Epidermal melanocyte (primary cell): ENCODE results near the gene DIAPH2.
"Not testable (repeated sequence)": the region's sequence is repeated elsewhere in the genome, so short reads cannot be mapped to it uniquely, and the experiment has no call there.

Experiments used
- DNase-seq: peaks from one replicate; pipeline ENCODE4 v3.0.0; 2011; ENCODE audit warnings: low spot score; ENCODE audit not compliant: insufficient read length

Gene DIAPH2

GRCh38 chrX:96684339-96685209 is at the start of gene DIAPH2:
Gene DIAPH2 (plus strand): TSS chrX:96684842.
- peak; percentile 20 for DNase-seq

- DNase-seq, result no peak
Observed at GRCh38 chrX:96650023-96650422, 34.6 kb upstream of the DIAPH2 start.

DNA sequence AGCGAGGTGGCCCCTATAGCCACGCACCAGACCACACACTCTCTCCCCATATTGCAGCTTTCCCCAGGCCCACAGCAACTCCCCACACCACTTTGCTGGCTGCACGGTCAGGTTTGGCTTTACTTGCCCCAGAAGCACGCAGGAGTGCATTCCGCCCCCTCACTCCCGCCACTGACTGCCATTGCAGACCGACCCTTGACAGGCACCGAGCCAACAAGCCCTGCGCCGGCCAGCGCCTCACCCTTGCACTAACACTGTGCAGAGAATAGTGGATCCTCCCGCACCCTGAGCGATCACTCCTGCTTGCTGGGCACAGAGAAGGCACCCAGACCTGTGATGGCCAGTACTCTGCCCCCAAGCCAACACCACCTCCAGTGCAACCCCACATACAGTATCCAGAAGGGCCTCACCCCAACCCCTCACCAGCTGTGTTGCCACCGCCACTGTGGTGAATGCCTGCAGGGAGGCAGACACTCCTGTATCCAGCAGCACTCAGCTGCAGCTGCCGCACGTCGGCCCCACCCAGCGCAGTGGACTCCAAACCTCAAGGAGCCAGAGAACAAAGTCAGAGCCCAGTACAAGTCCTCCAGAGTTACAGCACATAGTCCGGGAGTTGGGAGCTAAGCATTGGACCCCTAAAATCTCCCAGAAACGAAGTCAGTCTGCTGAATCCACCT is 28.6 kb upstream of the DIAPH2 start:
- no peak for DNase-seq

DNA sequence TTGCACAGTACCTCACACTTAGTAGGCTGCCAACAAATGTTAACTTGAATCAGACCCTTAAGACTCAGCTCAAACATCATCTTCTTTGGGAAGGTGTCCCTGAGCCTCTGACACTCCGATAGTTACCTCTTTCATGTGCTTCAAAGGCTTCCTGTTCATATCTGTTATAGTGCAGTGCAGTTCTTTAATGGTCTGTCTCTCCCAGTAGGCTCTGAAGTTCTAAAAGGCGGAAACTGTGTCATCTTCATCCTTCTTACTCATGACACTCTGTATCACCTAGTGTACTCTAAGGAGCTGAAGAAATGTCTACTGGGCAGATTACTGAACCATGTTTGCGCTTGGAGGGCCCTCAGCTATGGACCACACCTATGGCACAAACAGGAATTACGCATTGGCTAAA is 2.1 kb upstream of the DIAPH2 start:
- DNase-seq, result no peak

DNA sequence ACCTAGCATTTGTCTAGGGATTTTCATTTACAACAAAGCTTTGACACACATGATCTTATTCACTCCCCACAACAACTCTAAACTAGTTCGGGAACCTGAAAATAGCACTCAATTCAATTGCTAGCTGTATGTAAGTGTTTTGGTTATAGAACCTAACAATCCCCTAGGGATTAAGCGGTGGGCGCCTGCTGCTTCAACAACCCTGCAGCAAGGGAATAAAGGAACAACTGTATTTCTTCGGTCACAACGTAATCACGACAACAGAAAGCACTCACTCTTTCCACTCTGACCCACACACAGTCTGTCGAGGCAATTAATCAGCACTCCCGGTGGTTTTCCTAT is 674 bp upstream of the DIAPH2 start:
- DNase-seq, result no peak

GRCh38 chrX:96685210-96686099 is 813 bp downstream of the DIAPH2 start:
- no peak for DNase-seq

DNA sequence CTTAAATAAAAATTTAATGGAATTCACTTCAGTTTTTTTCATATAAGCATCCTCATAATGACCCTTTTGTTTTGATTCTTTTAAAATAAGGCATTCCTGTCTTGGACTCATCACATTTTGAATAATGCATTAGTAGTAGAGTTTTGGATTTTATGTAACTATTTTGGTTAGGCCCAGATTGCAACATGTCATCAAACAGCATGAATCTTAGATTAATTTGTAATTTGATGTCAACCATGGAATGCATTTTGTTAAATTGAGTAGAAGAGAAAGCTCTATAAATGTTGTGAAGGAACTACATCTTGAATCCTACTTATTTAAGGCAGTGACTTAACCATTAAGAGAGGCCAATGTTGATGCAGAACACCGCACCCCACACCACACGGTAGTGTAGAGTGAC is 3.1 kb downstream of the DIAPH2 start:
- DNase-seq, result no peak

DNA sequence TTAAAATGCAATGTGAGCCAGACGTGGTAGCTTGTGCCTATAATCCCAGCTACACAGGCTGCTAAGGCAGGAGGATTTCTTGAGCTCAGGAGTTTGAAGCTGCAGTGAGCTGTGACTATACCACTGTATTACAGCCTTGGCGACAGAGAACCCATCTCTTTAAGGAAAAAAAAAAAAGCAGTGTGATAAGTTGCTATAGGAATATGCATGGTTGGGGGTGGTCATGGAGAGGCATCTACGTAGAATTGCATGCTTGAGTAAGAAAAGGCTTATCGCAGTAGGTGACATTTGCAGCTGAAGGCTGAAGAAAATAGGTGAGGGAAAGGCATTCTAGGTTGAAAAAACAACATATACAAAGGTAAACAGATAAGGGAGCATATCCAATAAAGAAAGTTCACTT is 4.1 kb downstream of the DIAPH2 start:
- DNase-seq, result no peak

GRCh38 chrX:96689991-96690390 is 5.3 kb downstream of the DIAPH2 start:
- DNase-seq, result no peak

GRCh38 chrX:96692454-96692853 is 7.8 kb downstream of the DIAPH2 start:
- no peak for DNase-seq

DNA sequence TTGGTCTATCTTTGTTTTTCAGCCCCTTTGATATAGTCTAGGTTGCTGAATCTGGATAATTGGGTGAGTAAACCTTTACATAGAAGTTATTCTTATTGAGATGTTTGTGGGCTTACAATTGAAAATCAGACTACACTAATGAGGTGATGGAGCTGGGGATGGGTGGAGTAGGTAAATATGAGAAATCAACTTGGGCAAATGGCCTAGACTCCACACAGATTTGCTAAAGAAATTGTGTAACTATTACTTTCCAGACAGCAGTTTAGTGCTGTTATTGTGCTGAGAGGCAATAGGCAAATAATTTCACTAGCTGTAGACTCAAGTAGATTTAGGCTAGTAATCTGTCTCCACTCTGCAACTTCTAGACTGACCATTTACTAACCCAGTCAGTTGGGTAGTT is 8.2 kb downstream of the DIAPH2 start:
- no peak for DNase-seq

GRCh38 chrX:96693407-96693806 is 8.8 kb downstream of the DIAPH2 start:
- DNase-seq, result no peak

GRCh38 chrX:96696462-96696861 is 11.8 kb downstream of the DIAPH2 start:
- DNase-seq, result no peak

GRCh38 chrX:96700625-96701024 is 16.0 kb downstream of the DIAPH2 start:
- DNase-seq, result no peak

GRCh38 chrX:96703379-96703778 is 18.7 kb downstream of the DIAPH2 start:
- DNase-seq, result no peak

DNA sequence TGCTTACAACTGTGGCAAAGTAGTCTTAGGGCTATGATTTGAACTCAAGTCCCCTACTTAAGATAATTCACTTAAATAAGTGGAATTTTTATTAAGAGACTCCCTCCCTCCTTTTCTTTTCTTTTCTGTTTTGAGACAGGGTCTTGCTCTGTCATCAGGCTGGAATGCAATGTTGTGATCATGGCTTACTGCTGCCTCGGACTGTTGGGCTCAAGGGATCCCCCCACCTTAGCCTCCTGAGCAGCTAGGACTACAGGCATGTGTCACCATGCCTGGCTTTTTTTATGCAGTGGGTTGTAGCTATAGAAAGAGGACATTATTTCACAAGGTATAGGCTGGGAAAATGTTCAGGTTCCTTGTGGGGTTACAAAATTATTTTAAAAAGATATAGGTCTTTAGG is 19.2 kb downstream of the DIAPH2 start:
- DNase-seq, result no peak

- DNase-seq, result no peak
Observed at GRCh38 chrX:96704629-96705028, 20.0 kb downstream of the DIAPH2 start.

GRCh38 chrX:96705905-96706304 is 21.3 kb downstream of the DIAPH2 start:
- DNase-seq, result no peak

- DNase-seq, result no peak
Observed at GRCh38 chrX:96707804-96708203, 23.2 kb downstream of the DIAPH2 start.

DNA sequence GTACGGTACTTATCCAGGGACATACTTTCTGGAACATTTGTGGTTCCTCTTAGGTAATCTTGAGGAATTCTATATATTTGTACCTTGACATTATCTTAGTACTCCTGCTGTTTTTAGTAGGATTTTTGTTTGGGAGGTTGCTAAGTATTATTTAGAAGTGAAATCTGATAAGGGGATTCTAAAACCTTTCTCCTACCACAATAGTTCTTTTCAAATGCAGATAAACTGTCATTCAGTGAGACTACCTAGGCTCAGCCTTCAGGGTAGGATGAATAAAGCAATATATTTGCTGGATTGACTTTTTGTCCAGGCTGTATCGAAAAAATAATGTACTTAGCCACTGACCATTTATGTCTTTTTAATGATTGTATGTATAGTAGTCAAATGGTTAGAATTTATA is 25.4 kb downstream of the DIAPH2 start:
- no peak for DNase-seq

DNA sequence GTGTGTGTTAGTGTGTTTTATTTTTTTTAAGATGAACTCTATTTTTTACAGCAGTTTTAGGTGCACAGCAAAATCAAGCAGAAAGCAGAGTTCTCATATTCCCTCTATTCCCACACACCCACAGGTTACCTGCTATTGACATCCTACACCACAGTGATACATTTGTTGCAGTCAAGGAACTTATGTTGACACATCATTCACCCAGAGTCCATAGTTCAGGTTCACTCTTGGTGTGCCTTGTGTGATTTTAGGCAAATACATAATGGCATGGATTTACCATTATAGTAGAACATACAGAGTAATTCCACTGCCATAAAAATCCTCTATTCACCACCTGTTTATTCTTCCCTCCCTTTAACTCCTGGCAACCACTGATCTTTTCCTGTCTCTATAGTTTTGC is 28.7 kb downstream of the DIAPH2 start:
- no peak for DNase-seq

- not testable (repeated sequence) for DNase-seq
Observed at GRCh38 chrX:96714393-96714792, 29.8 kb downstream of the DIAPH2 start.
